ENCODE data around the gene RPL19. TPM values are rescaled to one million over a fixed set of nuclear protein-coding genes. Genes with fewer than 3 reads are reported as not detected.
A peak's percentile ranks its signal among the peaks of the same experiment; 100 is the strongest.

RPL19 gene
- total and polyA plus RNA-seq, 2 experiments from 2014 or later = 903 to 1,500 TPM

DNA sequence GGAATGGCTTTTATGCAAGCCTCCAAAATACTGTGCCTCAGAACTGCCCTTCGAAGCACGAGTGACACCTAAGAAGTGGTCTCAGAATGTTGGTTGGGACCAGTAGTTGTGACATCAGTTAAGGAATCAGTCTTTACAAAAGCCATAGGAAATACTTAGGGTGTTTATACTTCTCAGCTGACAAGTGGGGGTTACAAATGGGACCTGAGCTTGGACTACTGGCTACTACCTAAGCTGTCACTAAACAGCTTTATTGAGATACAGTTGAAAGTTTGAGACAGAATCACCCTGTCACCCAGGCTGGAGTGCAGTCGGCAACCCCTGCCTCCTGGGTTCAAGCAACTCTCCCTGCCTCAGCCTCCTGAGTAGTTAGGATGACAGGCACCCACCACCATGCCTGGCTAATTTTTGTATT, 5.0 kb downstream of the RPL19 start:
- H3K36me3 ChIP-seq (ENCODE audit: low read depth) = peaks cover 35% of the 10 kb centered on the region
- no peaks in the 10 kb centered on the region for H3K27me3 ChIP-seq (replicated peaks; ENCODE audit: insufficient read depth)
- H4K20me1 ChIP-seq (ENCODE audit: insufficient read depth) = no peaks in the 10 kb centered on the region; the same call in 1 of the 2 replicates
- in situ Hi-C loops (cut with MboI) = no loop called here
- WGBS, 2 experiments (ENCODE audit: low coverage in 1 of 2, low lambda C conversion rate in 2 of 2, missing lambda C conversion rate in 2 of 2) = 83 to 84% methylated on average over 3 of the region's 3 CpGs
- no peaks in the 10 kb centered on the region for H3K9me3 ChIP-seq (ENCODE audit: low read depth)
- H3F3A ChIP-seq (ENCODE audit: insufficient read depth) = peaks cover 53% of the 10 kb centered on the region
- no peak for DNase-seq
- no peak for TF ChIP-seq EZH2phosphoT487 (IDR thresholded peaks at IDR 0.05; ENCODE audit: insufficient read depth, low read depth)
- TF ChIP-seq EZH2 (IDR thresholded peaks at IDR 0.05; ENCODE audit: insufficient read depth, poor library complexity, severe bottlenecking) = no peak
- H3K4me2 ChIP-seq (ENCODE audit: unreplicated experiment) = no peak overlapping the region
- H3K27ac ChIP-seq = no peak overlapping the region
- H3K9ac ChIP-seq = no peak overlapping the region
- no peaks in the 10 kb centered on the region for H3K9me2 ChIP-seq (ENCODE audit: insufficient read depth)
- H3K4me3 ChIP-seq = no peak overlapping the region
- peaks cover 29% of the 10 kb centered on the region for H3K79me2 ChIP-seq (ENCODE audit: insufficient read depth)
- H2AFZ ChIP-seq = no peak overlapping the region
- H3K4me1 ChIP-seq (ENCODE audit: insufficient read depth) = peaks cover 18% of the 10 kb centered on the region

DNA sequence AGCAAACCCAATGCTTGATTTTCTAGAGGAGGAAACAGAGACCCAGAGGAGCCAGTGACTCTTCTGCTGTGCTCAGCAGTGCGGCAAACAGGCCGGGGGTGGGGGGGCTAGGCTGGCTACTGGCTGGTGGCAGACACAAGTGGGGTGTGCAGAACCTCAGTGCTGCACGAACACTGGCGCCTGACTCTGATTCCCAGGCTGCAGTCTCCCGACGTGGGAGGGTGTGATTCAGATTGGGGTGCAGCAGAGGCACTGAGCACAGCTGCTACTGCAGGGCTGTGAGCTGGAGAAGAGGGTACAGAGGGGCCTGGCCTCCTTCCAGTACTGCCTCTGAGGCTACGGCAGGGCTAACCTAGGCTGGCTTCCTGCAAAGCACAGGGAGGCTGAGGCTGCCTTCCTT, 8.1 kb downstream of the RPL19 start:
- 59 to 67% methylated on average over 4 to 7 of the region's 7 CpGs for WGBS, 2 experiments (ENCODE audit: low coverage in 1 of 2, low lambda C conversion rate in 2 of 2, missing lambda C conversion rate in 2 of 2)
- no peaks in the 10 kb centered on the region for H3K27me3 ChIP-seq (replicated peaks; ENCODE audit: insufficient read depth)
- H3K9me3 ChIP-seq (ENCODE audit: low read depth) = no peaks in the 10 kb centered on the region
- no peak overlapping the region for H2AFZ ChIP-seq
- peaks cover 20% of the 10 kb centered on the region for H3K36me3 ChIP-seq (ENCODE audit: low read depth)
- DNase-seq = peak; percentile 43
- H3K4me3 ChIP-seq = no peak overlapping the region
- in situ Hi-C loops (cut with MboI) = no loop called here
- H3K9me2 ChIP-seq (ENCODE audit: insufficient read depth) = no peaks in the 10 kb centered on the region
- TF ChIP-seq EZH2 (IDR thresholded peaks at IDR 0.05; ENCODE audit: insufficient read depth, poor library complexity, severe bottlenecking) (no peak), EZH2phosphoT487 (IDR thresholded peaks at IDR 0.05; ENCODE audit: insufficient read depth, low read depth) (no peak)
- no peak overlapping the region for H3K9ac ChIP-seq
- no peaks in the 10 kb centered on the region; the same call in 1 of the 2 replicates for H4K20me1 ChIP-seq (ENCODE audit: insufficient read depth)
- H3K4me1 ChIP-seq (ENCODE audit: insufficient read depth) = peaks cover 7% of the 10 kb centered on the region
- H3K27ac ChIP-seq = no peak overlapping the region
- H3F3A ChIP-seq (ENCODE audit: insufficient read depth) = peaks cover 28% of the 10 kb centered on the region
- H3K4me2 ChIP-seq (ENCODE audit: unreplicated experiment) = no peak overlapping the region
- no peaks in the 10 kb centered on the region for H3K79me2 ChIP-seq (ENCODE audit: insufficient read depth)

DNA sequence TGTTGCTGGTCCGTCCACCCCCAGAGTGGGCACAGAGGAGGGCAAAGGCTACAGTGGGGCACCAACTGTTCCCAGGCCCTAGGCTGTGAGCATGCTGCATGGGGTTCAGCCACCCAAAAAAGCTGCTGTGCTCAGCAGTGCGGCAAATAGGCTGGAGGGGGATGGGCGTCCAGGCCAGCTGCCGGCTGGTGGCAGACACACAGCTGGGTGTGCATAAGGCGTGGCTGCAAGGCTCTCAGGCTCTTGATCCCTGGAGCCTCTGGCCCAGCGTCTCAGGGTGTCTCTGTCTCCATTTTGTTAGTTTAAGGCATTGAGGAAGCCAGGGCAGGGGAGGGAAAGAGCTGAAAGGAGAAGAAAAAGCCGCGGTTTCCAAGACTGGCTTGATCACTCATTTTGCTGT, 8.8 kb downstream of the RPL19 start:
- WGBS, 2 experiments (ENCODE audit: low coverage in 1 of 2, low lambda C conversion rate in 2 of 2, missing lambda C conversion rate in 2 of 2) = 68% methylated on average over 8 of the region's 8 CpGs
- H3K4me3 ChIP-seq = no peak overlapping the region
- no peaks in the 10 kb centered on the region for H3K27me3 ChIP-seq (replicated peaks; ENCODE audit: insufficient read depth)
- no peak overlapping the region; the same call in 1 of the 2 replicates for H2AFZ ChIP-seq
- no peaks in the 10 kb centered on the region; the same call in 1 of the 2 replicates for H4K20me1 ChIP-seq (ENCODE audit: insufficient read depth)
- in situ Hi-C loops (cut with MboI) = no loop called here
- TF ChIP-seq EZH2 (IDR thresholded peaks at IDR 0.05; ENCODE audit: insufficient read depth, poor library complexity, severe bottlenecking) (no peak), EZH2phosphoT487 (IDR thresholded peaks at IDR 0.05; ENCODE audit: insufficient read depth, low read depth) (no peak)
- no peak overlapping the region for H3K27ac ChIP-seq
- H3K4me1 ChIP-seq (ENCODE audit: insufficient read depth) = peaks cover 7% of the 10 kb centered on the region
- H3K79me2 ChIP-seq (ENCODE audit: insufficient read depth) = no peaks in the 10 kb centered on the region
- peaks cover 13% of the 10 kb centered on the region for H3K36me3 ChIP-seq (ENCODE audit: low read depth)
- peaks cover 21% of the 10 kb centered on the region for H3F3A ChIP-seq (ENCODE audit: insufficient read depth)
- H3K9ac ChIP-seq = peak overlapping the region; percentile 77; the same call in 1 of the 2 replicates
- no peak overlapping the region for H3K4me2 ChIP-seq (ENCODE audit: unreplicated experiment)
- no peaks in the 10 kb centered on the region for H3K9me2 ChIP-seq (ENCODE audit: insufficient read depth)
- DNase-seq = no peak
- no peaks in the 10 kb centered on the region for H3K9me3 ChIP-seq (ENCODE audit: low read depth)

DNA sequence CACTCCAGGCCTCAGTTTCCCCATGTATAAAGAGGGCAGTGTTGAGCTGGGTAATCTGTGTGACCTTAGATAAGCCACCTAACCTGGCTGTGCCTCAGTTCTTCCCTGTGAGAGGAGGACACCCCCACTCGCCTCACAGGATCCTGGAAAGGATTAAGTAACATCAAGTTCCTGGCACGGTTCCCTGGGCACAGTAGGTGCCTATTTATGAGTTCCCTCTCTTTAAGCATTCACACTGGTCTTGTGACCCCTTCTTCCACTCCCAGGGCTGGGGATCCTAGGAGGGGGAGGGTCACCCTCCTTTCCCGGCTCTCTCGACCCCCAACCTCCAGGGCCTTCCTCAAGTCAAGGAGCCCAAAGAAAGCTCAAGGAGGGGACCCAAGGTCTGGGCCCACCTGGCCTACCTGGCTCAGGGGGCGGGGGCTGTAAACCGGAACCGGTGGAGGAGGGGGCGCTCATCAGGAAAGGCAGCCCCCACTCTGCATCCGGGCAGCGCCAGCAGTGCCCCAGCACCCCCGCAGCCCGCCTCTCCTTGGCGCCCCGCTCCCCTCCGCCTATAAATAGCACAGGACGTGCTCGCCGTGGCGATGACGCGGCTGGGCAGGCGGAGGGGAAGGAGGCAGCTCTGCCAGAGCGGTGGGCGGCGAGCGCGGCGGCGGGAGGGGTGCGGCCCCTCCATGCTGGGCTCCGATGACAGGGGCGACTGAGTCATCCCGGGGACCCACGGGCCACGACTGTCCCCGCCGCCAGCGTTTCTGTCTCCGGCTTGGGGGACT, 9.4 kb downstream of the RPL19 start:
- Histone ChIP-seq H3K4me3 (peak overlapping the region; percentile 59), H3K9ac (peak overlapping the region; percentile 77), H4K20me1 (ENCODE audit: insufficient read depth) (no peaks in the 10 kb centered on the region), H3K9me2 (ENCODE audit: insufficient read depth) (no peaks in the 10 kb centered on the region), H3K27ac (no peak overlapping the region), H3F3A (ENCODE audit: insufficient read depth) (peaks cover 15% of the 10 kb centered on the region), H3K4me1 (ENCODE audit: insufficient read depth) (peaks cover 7% of the 10 kb centered on the region), H3K9me3 (ENCODE audit: low read depth) (no peaks in the 10 kb centered on the region), H3K36me3 (ENCODE audit: low read depth) (peaks cover 7% of the 10 kb centered on the region; the same call in 1 of the 2 replicates), H3K79me2 (ENCODE audit: insufficient read depth) (no peaks in the 10 kb centered on the region), H3K27me3 (replicated peaks; ENCODE audit: insufficient read depth) (no peaks in the 10 kb centered on the region), H3K4me2 (ENCODE audit: unreplicated experiment) (peak overlapping the region; percentile 73), H2AFZ (peak overlapping the region; percentile 37)
- TF ChIP-seq EZH2 (IDR thresholded peaks at IDR 0.05; ENCODE audit: insufficient read depth, poor library complexity, severe bottlenecking) (no peak), EZH2phosphoT487 (IDR thresholded peaks at IDR 0.05; ENCODE audit: insufficient read depth, low read depth) (no peak)
- peak; percentile 91 for DNase-seq
- in situ Hi-C loops (cut with MboI) = no loop called here
- 1% methylated on average over 21 to 30 of the region's 39 CpGs for WGBS, 2 experiments (ENCODE audit: low coverage in 1 of 2, low lambda C conversion rate in 2 of 2, missing lambda C conversion rate in 2 of 2)

All from GM23248 (cell line).